ENCODE measurements around the gene DMRT3. TPM values are rescaled to one million over a fixed set of nuclear protein-coding genes. Genes with fewer than 3 reads are reported as not detected.

The DMRT3 gene
- polyA plus RNA-seq, 1 donor from 2014 or later, result not detected

DNA sequence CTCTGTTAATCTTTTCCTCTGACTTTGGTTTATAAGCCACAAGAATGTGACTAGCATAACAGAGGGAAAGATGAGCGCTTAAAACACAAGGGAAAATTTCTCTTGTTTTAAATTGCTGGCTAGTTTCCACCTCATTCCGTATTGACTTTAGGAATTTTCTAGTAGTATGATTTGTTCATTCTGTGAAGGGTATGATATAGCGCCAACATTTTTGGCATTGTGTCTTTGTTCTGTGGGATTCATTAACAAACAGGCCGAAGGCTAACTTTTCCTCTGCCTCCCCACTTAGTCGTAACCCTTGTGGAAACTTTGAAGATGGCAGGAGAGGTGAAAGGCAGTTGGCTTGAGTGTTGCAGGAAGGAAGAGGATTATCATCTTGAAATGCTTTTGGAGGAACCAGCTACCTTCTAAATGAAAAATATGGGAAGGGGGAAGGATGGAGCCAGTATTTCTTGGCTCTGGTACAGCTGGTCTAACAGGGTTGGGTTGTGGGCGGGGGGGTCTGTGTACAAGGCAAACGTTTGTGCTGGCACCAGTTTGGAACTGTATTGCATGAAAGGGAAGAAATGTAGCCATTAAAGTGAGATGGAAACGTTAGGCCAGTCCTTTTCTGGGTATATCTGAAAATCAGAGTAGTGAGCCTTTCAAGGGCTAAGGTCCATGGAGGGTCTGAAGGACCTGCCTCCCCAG lies 52.2 kb downstream of the DMRT3 start:
- Histone ChIP-seq H3K9me2 (ENCODE audit: insufficient read depth, low read length) (no peaks in the 10 kb centered on the region), H3F3A (ENCODE audit: insufficient read depth, low read length, poor library complexity, severe bottlenecking) (no peaks in the 10 kb centered on the region), H3K79me2 (replicated peaks; ENCODE audit: insufficient read depth, low read length) (no peaks in the 10 kb centered on the region), H3K27me3 (ENCODE audit: insufficient read depth, low read depth, low read length) (no peaks in the 10 kb centered on the region), H3K4me3 (ENCODE audit: low read length) (no peak overlapping the region), H2AFZ (ENCODE audit: low read depth, low read length) (no peak overlapping the region), H3K36me3 (ENCODE audit: insufficient read depth, low read length) (no peaks in the 10 kb centered on the region), H3K9me3 (ENCODE audit: low read length) (no peaks in the 10 kb centered on the region), H4K20me1 (ENCODE audit: insufficient read depth) (no peaks in the 10 kb centered on the region), H3K4me2 (ENCODE audit: low read length) (no peak overlapping the region), H3K27ac (ENCODE audit: low read length) (no peak overlapping the region), H3K9ac (ENCODE audit: low read length) (no peak overlapping the region)
- TF ChIP-seq MXI1 (conservative IDR thresholded peaks at IDR 0.05; ENCODE audit: poor library complexity, severe bottlenecking), result no peak
- TF ChIP-seq, protein P1, sequence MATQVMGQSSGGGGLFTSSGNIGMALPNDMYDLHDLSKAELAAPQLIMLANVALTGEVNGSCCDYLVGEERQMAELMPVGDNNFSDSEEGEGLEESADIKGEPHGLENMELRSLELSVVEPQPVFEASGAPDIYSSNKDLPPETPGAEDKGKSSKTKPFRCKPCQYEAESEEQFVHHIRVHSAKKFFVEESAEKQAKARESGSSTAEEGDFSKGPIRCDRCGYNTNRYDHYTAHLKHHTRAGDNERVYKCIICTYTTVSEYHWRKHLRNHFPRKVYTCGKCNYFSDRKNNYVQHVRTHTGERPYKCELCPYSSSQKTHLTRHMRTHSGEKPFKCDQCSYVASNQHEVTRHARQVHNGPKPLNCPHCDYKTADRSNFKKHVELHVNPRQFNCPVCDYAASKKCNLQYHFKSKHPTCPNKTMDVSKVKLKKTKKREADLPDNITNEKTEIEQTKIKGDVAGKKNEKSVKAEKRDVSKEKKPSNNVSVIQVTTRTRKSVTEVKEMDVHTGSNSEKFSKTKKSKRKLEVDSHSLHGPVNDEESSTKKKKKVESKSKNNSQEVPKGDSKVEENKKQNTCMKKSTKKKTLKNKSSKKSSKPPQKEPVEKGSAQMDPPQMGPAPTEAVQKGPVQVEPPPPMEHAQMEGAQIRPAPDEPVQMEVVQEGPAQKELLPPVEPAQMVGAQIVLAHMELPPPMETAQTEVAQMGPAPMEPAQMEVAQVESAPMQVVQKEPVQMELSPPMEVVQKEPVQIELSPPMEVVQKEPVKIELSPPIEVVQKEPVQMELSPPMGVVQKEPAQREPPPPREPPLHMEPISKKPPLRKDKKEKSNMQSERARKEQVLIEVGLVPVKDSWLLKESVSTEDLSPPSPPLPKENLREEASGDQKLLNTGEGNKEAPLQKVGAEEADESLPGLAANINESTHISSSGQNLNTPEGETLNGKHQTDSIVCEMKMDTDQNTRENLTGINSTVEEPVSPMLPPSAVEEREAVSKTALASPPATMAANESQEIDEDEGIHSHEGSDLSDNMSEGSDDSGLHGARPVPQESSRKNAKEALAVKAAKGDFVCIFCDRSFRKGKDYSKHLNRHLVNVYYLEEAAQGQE (IDR thresholded peaks at IDR 0.05; ENCODE audit: borderline replicate concordance), result no peak
- TF ChIP-seq EZH2 (IDR thresholded peaks at IDR 0.05; ENCODE audit: borderline replicate concordance, insufficient read depth, low read length, poor library complexity, severe bottlenecking), result no peak
- TF ChIP-seq POLR2AphosphoS5 (IDR thresholded peaks at IDR 0.05), result no peak
- TF ChIP-seq TAF1 (IDR thresholded peaks at IDR 0.05; ENCODE audit: low read depth), result no peak
- TF ChIP-seq EP300 (conservative IDR thresholded peaks at IDR 0.05; ENCODE audit: poor library complexity, severe bottlenecking), result no peak
- TF ChIP-seq RAD21 (conservative IDR thresholded peaks at IDR 0.05), result no peak
- TF ChIP-seq SMC3 (conservative IDR thresholded peaks at IDR 0.05; ENCODE audit: poor library complexity), result no peak
- TF ChIP-seq, protein P2, sequence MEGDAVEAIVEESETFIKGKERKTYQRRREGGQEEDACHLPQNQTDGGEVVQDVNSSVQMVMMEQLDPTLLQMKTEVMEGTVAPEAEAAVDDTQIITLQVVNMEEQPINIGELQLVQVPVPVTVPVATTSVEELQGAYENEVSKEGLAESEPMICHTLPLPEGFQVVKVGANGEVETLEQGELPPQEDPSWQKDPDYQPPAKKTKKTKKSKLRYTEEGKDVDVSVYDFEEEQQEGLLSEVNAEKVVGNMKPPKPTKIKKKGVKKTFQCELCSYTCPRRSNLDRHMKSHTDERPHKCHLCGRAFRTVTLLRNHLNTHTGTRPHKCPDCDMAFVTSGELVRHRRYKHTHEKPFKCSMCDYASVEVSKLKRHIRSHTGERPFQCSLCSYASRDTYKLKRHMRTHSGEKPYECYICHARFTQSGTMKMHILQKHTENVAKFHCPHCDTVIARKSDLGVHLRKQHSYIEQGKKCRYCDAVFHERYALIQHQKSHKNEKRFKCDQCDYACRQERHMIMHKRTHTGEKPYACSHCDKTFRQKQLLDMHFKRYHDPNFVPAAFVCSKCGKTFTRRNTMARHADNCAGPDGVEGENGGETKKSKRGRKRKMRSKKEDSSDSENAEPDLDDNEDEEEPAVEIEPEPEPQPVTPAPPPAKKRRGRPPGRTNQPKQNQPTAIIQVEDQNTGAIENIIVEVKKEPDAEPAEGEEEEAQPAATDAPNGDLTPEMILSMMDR (IDR thresholded peaks at IDR 0.05; ENCODE audit: poor library complexity, severe bottlenecking), result no peak

DNA sequence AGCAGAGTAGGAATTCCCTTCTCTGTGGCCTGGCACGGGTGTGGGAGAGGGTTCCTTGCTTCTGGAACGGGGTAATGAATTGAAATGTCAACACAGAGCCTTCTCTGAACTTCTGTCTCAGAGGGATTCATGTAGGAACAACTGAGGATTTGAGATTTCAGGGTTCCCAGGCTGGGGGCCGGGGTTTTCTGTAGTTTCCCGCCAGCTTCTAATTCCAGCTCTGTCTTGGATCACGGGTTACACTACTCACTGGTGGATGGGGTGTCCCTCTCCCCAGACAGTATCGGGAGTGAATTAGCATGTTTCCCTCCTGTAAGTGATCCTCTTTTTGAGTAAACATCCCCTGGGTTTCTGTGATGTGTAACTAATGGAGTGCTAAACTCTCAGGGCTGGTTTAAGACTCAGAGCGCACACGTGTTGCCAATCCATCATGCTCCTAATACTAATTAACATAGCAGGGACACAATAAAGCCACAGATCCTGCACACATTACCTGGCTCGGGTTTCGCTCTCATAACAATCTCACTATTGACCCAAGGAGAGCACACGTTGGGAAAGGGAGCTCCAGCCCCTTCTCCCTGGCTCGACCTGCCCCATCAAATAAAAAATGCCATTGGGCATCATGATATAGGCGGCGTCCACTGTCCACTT lies 55.6 kb downstream of the DMRT3 start:
- Histone ChIP-seq H3K79me2 (replicated peaks; ENCODE audit: insufficient read depth, low read length) (no peaks in the 10 kb centered on the region), H3K27me3 (ENCODE audit: insufficient read depth, low read depth, low read length) (no peaks in the 10 kb centered on the region), H3K36me3 (ENCODE audit: insufficient read depth, low read length) (no peaks in the 10 kb centered on the region), H3K9me2 (ENCODE audit: insufficient read depth, low read length) (no peaks in the 10 kb centered on the region), H2AFZ (ENCODE audit: low read depth, low read length) (no peak overlapping the region), H4K20me1 (ENCODE audit: insufficient read depth) (no peaks in the 10 kb centered on the region), H3K9ac (ENCODE audit: low read length) (no peak overlapping the region), H3K4me2 (ENCODE audit: low read length) (no peak overlapping the region), H3K4me3 (ENCODE audit: low read length) (no peak overlapping the region), H3K27ac (ENCODE audit: low read length) (no peak overlapping the region), H3F3A (ENCODE audit: insufficient read depth, low read length, poor library complexity, severe bottlenecking) (no peaks in the 10 kb centered on the region), H3K9me3 (ENCODE audit: low read length) (no peaks in the 10 kb centered on the region)
- TF ChIP-seq, protein P2 (IDR thresholded peaks at IDR 0.05; ENCODE audit: poor library complexity, severe bottlenecking), result no peak
- TF ChIP-seq RAD21 (conservative IDR thresholded peaks at IDR 0.05) (no peak), EP300 (conservative IDR thresholded peaks at IDR 0.05; ENCODE audit: poor library complexity, severe bottlenecking) (no peak), TAF1 (IDR thresholded peaks at IDR 0.05; ENCODE audit: low read depth) (no peak), MXI1 (conservative IDR thresholded peaks at IDR 0.05; ENCODE audit: poor library complexity, severe bottlenecking) (no peak), EZH2 (IDR thresholded peaks at IDR 0.05; ENCODE audit: borderline replicate concordance, insufficient read depth, low read length, poor library complexity, severe bottlenecking) (no peak), POLR2AphosphoS5 (IDR thresholded peaks at IDR 0.05) (no peak), SMC3 (conservative IDR thresholded peaks at IDR 0.05; ENCODE audit: poor library complexity) (no peak)
- TF ChIP-seq, protein P1 (IDR thresholded peaks at IDR 0.05; ENCODE audit: borderline replicate concordance), result no peak

Data from neural cell (in vitro differentiated cells).